Bronchial epithelial cell (primary cell): ENCODE data around the gene HNRNPC. TPM values are rescaled to one million over a fixed set of nuclear protein-coding genes. Genes with fewer than 3 reads are reported as not detected.
A peak's percentile ranks its signal among the peaks of the same experiment; 100 is the strongest.

Experiments used
- DNase-seq: peaks from one replicate; pipeline ENCODE4 v3.0.0-alpha.2; 2010; ENCODE audit warnings: low read depth
- FAIRE-seq: peaks from 2 replicates; lab custom pipeline; 2011; peaks lifted over from hg19 to GRCh38; lab: Jason Lieb, UNC
- H3K27me3 ChIP-seq: 2 replicates; pipeline ENCODE4 v1.5.1; 2011; ENCODE audit warnings: low read length; ENCODE audit not compliant: control insufficient read depth, insufficient read depth
- H3K36me3 ChIP-seq: 2 replicates; pipeline ENCODE4 v1.5.1; 2011; ENCODE audit warnings: low read length; ENCODE audit not compliant: control insufficient read depth, insufficient read depth
- H3K4me3 ChIP-seq: 2 replicates; pipeline ENCODE4 v1.5.1; 2011; ENCODE audit warnings: mild to moderate bottlenecking, low read depth, low read length, control low read depth
- total RNA-seq: library from RNA; depleted of rRNA; stranded (reverse); fragments of >200 nt; gene quantifications from 2 replicates; pipeline ENCODE4 v1.2.1, GENCODE V29; 2014
- TF ChIP-seq, protein P1 (sequence below): IDR thresholded peaks from 2 replicates; pipeline ENCODE4 v1.5.1; 2011; ENCODE audit warnings: mild to moderate bottlenecking, moderate library complexity, low read length, control low read depth, inconsistent platforms; ENCODE audit not compliant: insufficient read depth, severe bottlenecking

HNRNPC gene
- total RNA-seq, 1 donor from 2014 or later, result 870 TPM

DNA sequence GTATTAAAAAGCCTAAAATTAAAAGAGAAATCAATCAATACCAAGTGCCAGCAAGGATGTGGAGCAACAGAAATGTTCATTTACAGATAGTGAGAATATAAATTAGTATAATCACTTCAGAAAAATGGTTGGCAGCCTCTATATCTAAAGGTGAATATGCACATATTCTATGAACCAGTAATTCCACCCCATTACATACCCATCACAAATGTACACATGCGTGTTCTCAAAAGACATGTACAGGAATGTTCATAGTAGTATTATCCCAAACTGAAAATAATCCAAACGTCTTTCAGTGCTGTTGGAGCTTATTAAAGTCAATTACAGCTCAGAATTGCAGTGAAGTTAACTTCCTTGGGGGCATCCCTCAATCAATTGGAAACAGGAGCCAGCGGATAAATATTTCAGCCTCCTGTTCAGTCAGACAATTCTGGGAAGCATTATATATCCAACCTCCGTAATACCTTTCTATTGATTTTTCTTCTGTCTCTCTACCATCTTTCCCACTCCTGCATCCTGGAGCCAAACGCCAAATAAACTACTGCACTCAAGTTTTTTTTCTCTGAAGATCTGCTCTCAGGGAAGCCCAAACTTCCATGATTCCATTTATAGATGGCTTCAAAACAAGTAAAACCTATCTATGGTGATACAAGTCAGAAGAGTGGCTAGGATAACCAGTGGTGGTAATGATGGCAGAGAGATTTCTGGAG lies 68.3 kb downstream of the HNRNPC start:
- Histone ChIP-seq H3K27me3 (no peaks in the 10 kb centered on the region), H3K36me3 (no peaks in the 10 kb centered on the region), H3K4me3 (no peak overlapping the region)
- TF ChIP-seq, protein P1, sequence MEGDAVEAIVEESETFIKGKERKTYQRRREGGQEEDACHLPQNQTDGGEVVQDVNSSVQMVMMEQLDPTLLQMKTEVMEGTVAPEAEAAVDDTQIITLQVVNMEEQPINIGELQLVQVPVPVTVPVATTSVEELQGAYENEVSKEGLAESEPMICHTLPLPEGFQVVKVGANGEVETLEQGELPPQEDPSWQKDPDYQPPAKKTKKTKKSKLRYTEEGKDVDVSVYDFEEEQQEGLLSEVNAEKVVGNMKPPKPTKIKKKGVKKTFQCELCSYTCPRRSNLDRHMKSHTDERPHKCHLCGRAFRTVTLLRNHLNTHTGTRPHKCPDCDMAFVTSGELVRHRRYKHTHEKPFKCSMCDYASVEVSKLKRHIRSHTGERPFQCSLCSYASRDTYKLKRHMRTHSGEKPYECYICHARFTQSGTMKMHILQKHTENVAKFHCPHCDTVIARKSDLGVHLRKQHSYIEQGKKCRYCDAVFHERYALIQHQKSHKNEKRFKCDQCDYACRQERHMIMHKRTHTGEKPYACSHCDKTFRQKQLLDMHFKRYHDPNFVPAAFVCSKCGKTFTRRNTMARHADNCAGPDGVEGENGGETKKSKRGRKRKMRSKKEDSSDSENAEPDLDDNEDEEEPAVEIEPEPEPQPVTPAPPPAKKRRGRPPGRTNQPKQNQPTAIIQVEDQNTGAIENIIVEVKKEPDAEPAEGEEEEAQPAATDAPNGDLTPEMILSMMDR, result no peak
- FAIRE-seq (no peak), DNase-seq (no peak)

DNA sequence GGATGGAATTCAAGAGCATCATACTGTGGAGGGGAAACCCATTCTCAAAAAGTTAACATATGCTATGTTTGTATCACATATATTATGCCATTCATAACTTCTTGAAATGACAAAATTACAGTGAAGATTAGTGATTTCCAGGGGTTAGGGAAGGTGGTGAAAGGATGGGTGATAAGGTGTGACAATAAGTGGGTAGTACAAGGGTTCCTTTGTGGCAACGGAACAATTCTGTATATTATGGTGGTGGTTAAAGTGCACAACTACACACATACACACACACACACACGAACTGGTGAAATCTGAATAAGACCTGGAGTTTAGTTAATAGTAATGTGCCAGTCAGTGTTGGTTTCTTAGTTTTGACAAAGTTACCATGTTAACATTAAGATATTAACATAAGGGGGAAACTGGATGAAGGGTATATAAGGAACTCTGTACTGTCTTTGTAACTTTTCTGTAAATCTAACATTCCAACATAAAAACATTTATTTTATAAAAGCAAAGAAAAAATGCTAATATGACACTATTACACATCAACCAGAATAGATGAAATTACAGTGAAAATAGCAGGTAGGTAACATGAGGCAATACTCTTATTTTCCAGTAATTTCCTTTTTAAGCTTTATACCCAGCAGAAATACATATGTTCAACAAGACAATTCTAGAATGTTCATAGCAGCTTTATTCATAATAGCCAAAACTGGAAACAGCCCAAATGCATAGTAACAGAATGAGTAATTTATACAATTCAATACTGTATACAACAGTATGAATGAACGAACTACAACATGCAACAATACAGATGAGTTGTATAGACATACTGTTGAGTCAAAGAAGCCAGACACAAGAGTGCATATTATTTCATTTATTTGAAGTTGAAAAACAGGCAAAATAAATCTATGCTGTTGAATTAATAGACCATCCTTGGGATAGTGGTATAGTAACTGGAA lies 69.4 kb downstream of the HNRNPC start:
- peak; percentile 47 for DNase-seq
- TF ChIP-seq, protein P1, result no peak
- FAIRE-seq, result no peak
- Histone ChIP-seq H3K27me3 (no peaks in the 10 kb centered on the region), H3K36me3 (no peaks in the 10 kb centered on the region), H3K4me3 (no peak overlapping the region)

DNA sequence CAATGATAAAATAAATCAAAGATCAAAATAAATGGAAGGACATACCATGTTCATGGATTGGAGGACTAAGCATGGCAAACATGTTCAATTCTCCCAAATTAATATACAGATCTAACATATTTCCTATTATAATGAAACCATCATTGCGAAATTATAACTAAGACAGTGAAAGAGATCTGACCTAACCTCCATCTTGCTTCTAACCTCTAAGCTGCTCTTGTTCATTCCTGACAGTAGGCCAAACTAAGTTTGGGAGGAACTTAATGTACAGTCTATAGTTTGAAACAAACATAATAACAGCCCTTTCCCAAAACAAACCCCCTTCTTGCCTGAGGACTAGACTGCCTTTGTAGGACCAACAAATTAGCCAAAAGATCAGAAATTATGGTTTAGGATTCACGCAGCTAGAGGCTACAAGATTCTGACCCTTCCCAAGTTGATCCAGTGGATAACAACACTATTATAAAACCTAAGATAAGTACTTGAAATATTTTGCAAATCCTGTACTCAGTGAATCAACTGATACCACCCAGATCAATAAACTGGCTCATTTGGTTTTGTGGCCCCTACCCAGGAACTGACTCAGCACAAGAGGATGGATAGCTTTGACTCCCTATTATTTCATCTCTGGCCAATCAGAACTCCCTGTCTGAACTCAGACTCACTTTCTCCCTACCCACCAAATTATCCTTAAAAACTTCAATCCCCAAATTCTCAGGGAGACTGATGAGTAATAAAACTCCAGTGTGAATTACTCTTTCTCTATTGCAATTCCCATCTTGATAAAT lies 71.6 kb downstream of the HNRNPC start:
- no peaks in the 10 kb centered on the region for H3K27me3 ChIP-seq
- FAIRE-seq, result no peak
- no peaks in the 10 kb centered on the region for H3K36me3 ChIP-seq
- H3K4me3 ChIP-seq, result no peak overlapping the region
- peak; percentile 22 for DNase-seq
- TF ChIP-seq, protein P1, result no peak

DNA sequence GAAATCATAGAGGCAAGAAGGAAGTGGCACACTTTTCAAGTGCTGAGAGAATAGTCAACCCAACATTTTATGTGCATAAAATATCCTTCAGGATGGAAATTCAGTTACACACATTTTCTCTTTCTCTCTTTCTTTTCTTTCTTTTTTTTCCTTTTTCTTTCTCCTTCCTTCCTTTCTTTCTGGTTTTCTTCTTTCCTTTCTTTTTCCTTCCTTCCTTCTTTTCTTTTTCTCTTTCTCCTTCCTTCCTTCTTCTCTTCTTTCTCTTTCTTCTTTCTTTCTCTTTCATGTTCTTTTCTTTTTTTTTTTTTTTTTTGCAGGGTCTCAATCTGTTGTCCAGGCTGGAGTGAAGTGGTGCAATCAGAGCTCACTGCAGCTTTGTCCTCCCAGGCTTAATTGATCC lies 74.6 kb downstream of the HNRNPC start:
- Histone ChIP-seq H3K36me3 (no peaks in the 10 kb centered on the region), H3K4me3 (no peak overlapping the region), H3K27me3 (peaks cover 4% of the 10 kb centered on the region)
- DNase-seq (no peak), FAIRE-seq (no peak)
- TF ChIP-seq, protein P1, result no peak

DNA sequence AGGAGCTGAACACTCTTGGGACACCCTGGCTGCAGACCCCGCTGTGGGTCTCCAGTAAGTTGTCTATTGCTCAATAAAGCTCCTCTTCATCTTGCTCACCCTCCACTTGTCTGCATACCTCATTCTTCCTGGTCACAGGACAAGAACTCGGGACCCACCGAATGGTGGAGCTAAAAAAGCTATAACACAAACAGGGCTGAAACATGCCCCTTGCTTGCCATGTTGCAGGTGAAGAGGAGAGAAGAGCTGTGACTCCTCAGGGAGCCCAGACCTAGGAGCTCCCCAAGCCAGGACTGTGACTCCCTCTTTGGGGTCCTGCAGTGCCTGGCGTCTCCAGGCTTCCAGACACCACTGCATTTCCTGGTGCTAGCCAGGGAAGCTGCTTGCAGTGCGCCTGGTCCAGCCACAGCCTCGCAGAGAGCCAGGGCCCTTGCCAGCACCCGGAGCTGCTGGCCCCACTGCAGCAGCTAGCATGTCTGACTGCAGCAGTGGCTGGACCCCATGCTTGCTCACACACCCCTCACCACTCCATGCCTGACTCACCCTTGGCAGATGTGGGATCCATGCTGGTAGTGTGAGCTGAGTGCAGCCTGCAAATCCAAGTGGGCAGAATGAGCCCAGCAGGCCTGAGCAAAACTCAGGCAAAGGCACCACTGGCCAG lies 76.2 kb downstream of the HNRNPC start:
- H3K4me3 ChIP-seq, result no peak overlapping the region
- no peak for FAIRE-seq
- TF ChIP-seq, protein P1, result no peak
- DNase-seq, result no peak
- H3K27me3 ChIP-seq, result peaks cover 4% of the 10 kb centered on the region
- H3K36me3 ChIP-seq, result no peaks in the 10 kb centered on the region
